WERI-Rb-1 (cell line): ENCODE results near the gene HDAC4.

Experiments
- DNase-seq: peaks from one replicate; pipeline ENCODE4 v3.0.0-alpha.2; 2020
- H3K27ac ChIP-seq: fragments of 250-450 bp; sonication (Bioruptor Pico); 2 replicates; pipeline ENCODE4 v1.5.1; 2020; ENCODE audit warnings: mild to moderate bottlenecking, moderate library complexity
- H3K27me3 ChIP-seq: fragments of 250-450 bp; sonication (Bioruptor Pico); 2 replicates; pipeline ENCODE4 v1.5.1; 2021; ENCODE audit warnings: mild to moderate bottlenecking, low read depth, moderate library complexity; ENCODE audit not compliant: insufficient read depth, severe bottlenecking
- H3K36me3 ChIP-seq: fragments of 250-450 bp; sonication (Bioruptor Pico); 2 replicates; pipeline ENCODE4 v1.5.1; 2020; ENCODE audit warnings: mild to moderate bottlenecking, moderate library complexity
- H3K4me3 ChIP-seq: 2 replicates; pipeline ENCODE4 v1.5.1; 2011; ENCODE audit warnings: low read depth, mild to moderate bottlenecking, control low read depth, low read length
- H3K9me3 ChIP-seq: fragments of 250-450 bp; sonication (Bioruptor Pico); 2 replicates; pipeline ENCODE4 v1.5.1; 2021; ENCODE audit warnings: mild to moderate bottlenecking, moderate library complexity; ENCODE audit not compliant: severe bottlenecking
- TF ChIP-seq, protein P1 (sequence below): IDR thresholded peaks from 2 replicates; pipeline ENCODE4 v1.5.1; 2011; ENCODE audit warnings: low read depth, mild to moderate bottlenecking, control low read depth, inconsistent platforms, low read length

Gene HDAC4

DNA sequence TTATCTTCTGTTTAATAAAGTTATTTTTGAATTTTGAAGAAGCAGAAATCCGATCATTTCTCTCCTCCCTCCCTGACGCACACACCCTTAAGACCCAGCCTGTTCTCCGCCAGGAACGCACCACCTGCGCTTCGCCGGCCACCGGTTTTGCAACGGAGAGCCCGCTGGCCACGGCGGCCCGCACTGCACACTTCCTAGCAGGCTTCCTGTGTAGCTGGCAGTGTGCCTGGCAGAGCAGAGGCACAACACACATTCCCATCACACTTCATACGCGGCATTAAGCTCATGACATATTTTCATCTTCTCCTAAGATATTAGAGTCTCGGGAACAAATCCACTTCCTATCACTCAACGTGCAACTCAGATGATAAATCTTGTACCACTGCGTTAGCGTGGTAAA, 148.0 kb downstream of the HDAC4 start:
- Histone ChIP-seq H3K27me3 (no peaks in the 10 kb centered on the region), H3K9me3 (peaks cover 3% of the 10 kb centered on the region), H3K27ac (no peak overlapping the region), H3K4me3 (no peak overlapping the region), H3K36me3 (no peaks in the 10 kb centered on the region)
- DNase-seq = no peak
- TF ChIP-seq, protein P1, sequence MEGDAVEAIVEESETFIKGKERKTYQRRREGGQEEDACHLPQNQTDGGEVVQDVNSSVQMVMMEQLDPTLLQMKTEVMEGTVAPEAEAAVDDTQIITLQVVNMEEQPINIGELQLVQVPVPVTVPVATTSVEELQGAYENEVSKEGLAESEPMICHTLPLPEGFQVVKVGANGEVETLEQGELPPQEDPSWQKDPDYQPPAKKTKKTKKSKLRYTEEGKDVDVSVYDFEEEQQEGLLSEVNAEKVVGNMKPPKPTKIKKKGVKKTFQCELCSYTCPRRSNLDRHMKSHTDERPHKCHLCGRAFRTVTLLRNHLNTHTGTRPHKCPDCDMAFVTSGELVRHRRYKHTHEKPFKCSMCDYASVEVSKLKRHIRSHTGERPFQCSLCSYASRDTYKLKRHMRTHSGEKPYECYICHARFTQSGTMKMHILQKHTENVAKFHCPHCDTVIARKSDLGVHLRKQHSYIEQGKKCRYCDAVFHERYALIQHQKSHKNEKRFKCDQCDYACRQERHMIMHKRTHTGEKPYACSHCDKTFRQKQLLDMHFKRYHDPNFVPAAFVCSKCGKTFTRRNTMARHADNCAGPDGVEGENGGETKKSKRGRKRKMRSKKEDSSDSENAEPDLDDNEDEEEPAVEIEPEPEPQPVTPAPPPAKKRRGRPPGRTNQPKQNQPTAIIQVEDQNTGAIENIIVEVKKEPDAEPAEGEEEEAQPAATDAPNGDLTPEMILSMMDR = no peak

DNA sequence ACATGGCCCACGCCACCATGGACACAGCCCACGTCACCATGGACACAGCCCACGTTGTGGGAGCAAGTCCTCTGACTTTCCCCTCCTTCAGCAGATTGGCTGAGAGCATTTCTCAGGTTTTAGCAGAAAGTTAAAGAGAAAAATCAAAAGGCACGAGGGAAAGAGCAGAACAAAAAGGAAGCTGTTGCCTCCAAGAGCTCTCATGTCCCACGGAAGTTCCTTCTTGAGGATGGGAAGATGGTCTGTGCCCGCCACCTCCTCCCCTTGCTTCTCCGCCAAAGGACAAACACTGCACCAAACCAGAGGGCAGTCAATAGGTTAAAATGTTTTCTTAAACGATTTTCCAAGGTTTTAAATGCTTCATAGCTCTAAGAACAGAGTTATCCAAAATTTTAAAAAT, 148.4 kb downstream of the HDAC4 start:
- Histone ChIP-seq H3K27me3 (no peaks in the 10 kb centered on the region), H3K36me3 (no peaks in the 10 kb centered on the region), H3K4me3 (no peak overlapping the region), H3K9me3 (no peaks in the 10 kb centered on the region), H3K27ac (no peak overlapping the region)
- DNase-seq = no peak
- TF ChIP-seq, protein P1 = no peak

DNA sequence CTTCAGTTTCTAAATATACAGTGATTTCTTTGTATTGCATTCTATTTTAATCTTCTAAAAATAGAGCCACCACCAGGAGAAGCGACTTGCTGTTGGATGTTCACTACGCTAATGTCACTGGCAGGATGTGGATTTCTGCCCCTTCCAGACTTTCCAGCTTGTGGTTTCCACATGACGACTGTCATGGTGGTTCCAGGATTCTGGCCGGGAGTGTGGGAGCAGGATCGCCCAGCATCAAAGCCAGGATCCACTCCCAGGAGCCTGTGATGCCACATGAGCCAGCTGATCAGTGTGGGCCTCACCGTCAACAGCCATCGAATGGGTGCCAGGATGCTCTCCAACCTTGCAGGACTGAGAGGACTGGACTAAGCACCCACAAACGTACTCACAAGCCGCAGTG, 148.8 kb downstream of the HDAC4 start:
- Histone ChIP-seq H3K27me3 (no peaks in the 10 kb centered on the region), H3K9me3 (no peaks in the 10 kb centered on the region), H3K36me3 (no peaks in the 10 kb centered on the region), H3K4me3 (no peak overlapping the region), H3K27ac (no peak overlapping the region)
- TF ChIP-seq, protein P1 = no peak
- DNase-seq = no peak

DNA sequence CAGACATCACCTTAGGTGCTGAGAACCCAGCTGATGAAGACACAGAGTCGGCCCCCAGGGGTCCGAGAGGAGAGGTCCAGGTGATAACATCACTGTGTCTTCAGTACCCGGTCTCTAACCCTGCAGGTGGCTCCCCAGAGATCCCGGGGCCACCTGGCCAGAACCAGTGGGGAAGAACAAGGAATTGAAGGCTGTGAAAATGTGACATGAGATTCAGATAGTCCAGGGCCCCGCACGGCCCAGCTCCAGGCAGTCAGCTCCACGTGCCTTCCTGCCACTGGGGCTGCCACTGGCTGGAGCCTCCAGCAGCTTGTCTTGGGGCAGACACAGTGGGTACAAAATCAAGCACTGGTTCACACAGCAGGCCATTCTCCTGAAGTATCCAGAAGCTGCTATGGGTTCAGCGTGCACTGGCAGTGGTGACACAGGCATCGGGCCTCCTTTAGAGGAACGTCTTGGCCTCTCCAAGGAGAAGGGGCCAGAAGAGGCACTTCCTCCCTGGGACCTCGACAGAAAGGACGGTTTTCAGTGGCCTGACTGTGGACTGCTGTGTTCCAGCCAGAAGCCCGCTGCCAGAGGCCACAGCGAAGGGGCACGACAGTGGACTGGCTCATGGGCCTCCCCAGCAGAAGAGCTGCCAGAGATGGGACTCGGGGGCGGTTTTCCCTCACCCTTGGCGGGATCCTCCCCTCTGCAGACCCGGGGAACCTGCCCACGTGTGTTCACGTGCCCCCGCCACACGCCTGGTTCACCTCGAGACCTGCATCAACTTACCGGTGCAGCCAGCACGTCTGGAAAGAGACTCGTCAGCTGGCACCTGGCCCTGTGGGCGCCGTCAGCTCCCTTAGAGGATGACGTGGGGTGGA, 150.4 kb downstream of the HDAC4 start:
- H3K4me3 ChIP-seq = no peak overlapping the region
- H3K27ac ChIP-seq = no peak overlapping the region
- no peaks in the 10 kb centered on the region for H3K36me3 ChIP-seq
- no peak for DNase-seq
- TF ChIP-seq, protein P1 = no peak
- H3K27me3 ChIP-seq = no peaks in the 10 kb centered on the region
- H3K9me3 ChIP-seq = no peaks in the 10 kb centered on the region

DNA sequence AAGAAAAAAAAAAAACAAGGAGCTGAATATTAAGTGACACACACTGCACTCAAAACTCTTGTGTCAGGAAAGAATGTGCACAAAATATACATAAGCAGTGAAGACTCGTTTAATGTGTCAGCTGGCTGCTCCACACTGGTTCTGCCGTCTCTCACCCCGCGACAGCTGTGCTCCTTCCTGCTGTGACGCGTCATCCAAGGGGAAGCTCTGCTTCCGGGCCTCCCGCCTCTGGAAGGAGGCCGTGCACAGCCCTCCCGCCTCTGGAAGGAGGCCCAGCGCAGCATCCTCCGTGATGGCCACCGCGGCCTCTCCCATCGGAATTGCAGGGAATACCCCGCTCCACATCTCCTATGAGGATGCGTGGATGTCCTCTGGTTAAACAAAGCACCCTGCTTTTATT, 151.0 kb downstream of the HDAC4 start:
- no peak for DNase-seq
- no peaks in the 10 kb centered on the region for H3K36me3 ChIP-seq
- no peaks in the 10 kb centered on the region for H3K9me3 ChIP-seq
- TF ChIP-seq, protein P1 = no peak
- H3K4me3 ChIP-seq = no peak overlapping the region
- H3K27me3 ChIP-seq = no peaks in the 10 kb centered on the region
- no peak overlapping the region for H3K27ac ChIP-seq

DNA sequence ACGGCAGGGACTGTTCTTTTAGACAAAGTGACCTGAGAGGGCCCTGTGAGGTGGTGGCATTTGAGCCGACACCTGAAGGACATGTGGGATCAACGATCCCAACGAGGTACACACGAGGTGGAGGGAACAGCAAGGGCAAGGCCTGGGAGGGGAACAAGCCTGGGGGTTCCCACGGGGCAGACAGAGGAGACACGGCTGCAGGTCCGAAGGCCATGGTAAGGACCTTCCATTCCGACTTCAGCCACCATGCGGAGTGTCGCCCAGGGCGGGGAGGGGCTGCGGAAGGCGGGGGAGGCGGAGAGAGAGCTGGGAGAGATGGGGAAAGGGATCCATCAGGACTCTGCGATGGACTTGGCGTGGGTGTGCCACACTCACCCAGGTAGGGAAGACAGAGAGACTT, 151.8 kb downstream of the HDAC4 start:
- TF ChIP-seq, protein P1 = no peak
- no peak overlapping the region for H3K27ac ChIP-seq
- no peaks in the 10 kb centered on the region for H3K36me3 ChIP-seq

More for the DNA sequence above, 151.8 kb downstream of the HDAC4 start:
- Histone ChIP-seq H3K9me3 (no peaks in the 10 kb centered on the region), H3K27me3 (no peaks in the 10 kb centered on the region), H3K4me3 (no peak overlapping the region)
- no peak for DNase-seq
